CD14-positive monocyte (primary cell): ENCODE results near the gene KCNS3. TPM values are rescaled to one million over a fixed set of nuclear protein-coding genes. Genes with fewer than 3 reads are reported as not detected.

ENCODE experiments used
- DNase-seq, 3 donors: peaks; one replicate each; pipeline ENCODE4 v3.0.0-alpha.2; 2011 to 2022
- H2AFZ ChIP-seq: 2 replicates; pipeline ENCODE4 v1.6.0; 2012; ENCODE audit warnings: mild to moderate bottlenecking, low read depth, low read length, inconsistent platforms; ENCODE audit not compliant: insufficient read depth, poor library complexity, severe bottlenecking
- H3K27ac ChIP-seq, 2 donors: 1 replicate in 1 of 2; 2 replicates in 1 of 2; pipeline ENCODE4 v1.5.1; 2012 to 2013; ENCODE audit warnings: low read length in 2 of 2, control low read depth in 1 of 2, inconsistent platforms in 1 of 2, low read depth in 1 of 2, mild to moderate bottlenecking in 1 of 2
- H3K27me3 ChIP-seq, 2 donors: one replicate each; pipeline versions ENCODE4 v1.6.0 to v1.6.1; 2011 to 2013; ENCODE audit warnings: low read length in 2 of 2; ENCODE audit not compliant: control insufficient read depth in 2 of 2, insufficient read depth in 2 of 2
- H3K36me3 ChIP-seq, 2 donors: replicated peaks in 1 of 2; 1 replicate in 1 of 2; 2 replicates in 1 of 2; pipeline versions ENCODE4 v1.5.1 to v1.6.1; 2012 to 2013; ENCODE audit warnings: low read length in 2 of 2, control low read depth in 1 of 2, inconsistent platforms in 1 of 2, mild to moderate bottlenecking in 1 of 2; ENCODE audit not compliant: insufficient read depth in 2 of 2, control insufficient read depth in 1 of 2
- H3K4me1 ChIP-seq, 2 donors: 1 replicate in 1 of 2; 2 replicates in 1 of 2; pipeline versions ENCODE4 v1.5.1 to v1.6.1; 2012 to 2013; ENCODE audit warnings: low read length in 2 of 2, control low read depth in 1 of 2, inconsistent platforms in 1 of 2, mild to moderate bottlenecking in 1 of 2, moderate library complexity in 1 of 2; ENCODE audit not compliant: insufficient read depth in 2 of 2, control insufficient read depth in 1 of 2
- H3K4me2 ChIP-seq: replicated peaks from 2 replicates; pipeline ENCODE3; 2012; ENCODE audit warnings: low read length, moderate library complexity, mild to moderate bottlenecking; ENCODE audit not compliant: poor library complexity, severe bottlenecking; ENCODE audit errors: extremely low read depth
- H3K4me3 ChIP-seq, 3 experiments: fragments of 200-600 bp in 1 of 3; sonication (generic) in 1 of 3; replicated peaks in 1 of 3; 1 replicate in 2 of 3; 2 replicates in 1 of 3; pipeline ENCODE4 v1.5.1; 2011 to 2013; ENCODE audit warnings: low read length in 3 of 3, mild to moderate bottlenecking in 3 of 3, control low read depth in 2 of 3, low read depth in 2 of 3, inconsistent platforms in 1 of 3, moderate library complexity in 1 of 3
- H3K79me2 ChIP-seq: 2 replicates; pipeline ENCODE4 v1.6.0; 2012; ENCODE audit warnings: mild to moderate bottlenecking, control low read depth, inconsistent platforms, low read length, moderate library complexity; ENCODE audit not compliant: insufficient read depth
- H3K9ac ChIP-seq: 2 replicates; pipeline ENCODE4 v1.6.0; 2017; ENCODE audit warnings: low read length, mild to moderate bottlenecking; ENCODE audit not compliant: insufficient read depth, poor library complexity, severe bottlenecking
- H3K9me3 ChIP-seq, 2 donors: replicated peaks in 1 of 2; 1 replicate in 1 of 2; 2 replicates in 1 of 2; pipeline versions ENCODE4 v1.5.1 to v1.6.1; 2012 to 2013; ENCODE audit warnings: low read length in 2 of 2, control low read depth in 1 of 2; ENCODE audit not compliant: control insufficient read depth in 1 of 2, insufficient read depth in 1 of 2
- H4K20me1 ChIP-seq: 2 replicates; pipeline ENCODE4 v1.6.0; 2012; ENCODE audit warnings: mild to moderate bottlenecking, low read length, control low read depth, moderate library complexity; ENCODE audit not compliant: insufficient read depth
- H3K27ac Mint-ChIP-seq, 7 donors: one replicate each; pipeline ENCODE4 v1.8.0; 2020; ENCODE audit warnings: mild to moderate bottlenecking in 7 of 7, mixed read lengths in 7 of 7, moderate library complexity in 6 of 7, inconsistent platforms in 2 of 7
- H3K27me3 Mint-ChIP-seq, 3 donors: one replicate each; pipeline ENCODE4 v1.8.0; 2021 to 2022; ENCODE audit warnings: low read depth in 3 of 3, mild to moderate bottlenecking in 3 of 3, mixed read lengths in 3 of 3, moderate library complexity in 3 of 3, inconsistent platforms in 1 of 3
- H3K36me3 Mint-ChIP-seq, 2 donors: one replicate each; pipeline ENCODE4 v1.8.0; 2020; ENCODE audit warnings: mixed read lengths in 2 of 2, inconsistent platforms in 1 of 2, mild to moderate bottlenecking in 1 of 2
- H3K4me1 Mint-ChIP-seq: one replicate; pipeline ENCODE4 v1.8.0; 2020; ENCODE audit warnings: mild to moderate bottlenecking, mixed read lengths
- H3K4me3 Mint-ChIP-seq, 2 donors: one replicate each; pipeline ENCODE4 v1.8.0; 2020; ENCODE audit warnings: mild to moderate bottlenecking in 2 of 2, mixed read lengths in 2 of 2, moderate library complexity in 1 of 2
- H3K9me3 Mint-ChIP-seq, 7 donors: one replicate each; pipeline ENCODE4 v1.8.0; 2020 to 2022; ENCODE audit warnings: mixed read lengths in 7 of 7, mild to moderate bottlenecking in 6 of 7, moderate library complexity in 6 of 7, inconsistent platforms in 2 of 7
- WGBS: methylation state at CpG from one replicate; pipeline ENCODE4 v1.1.5; 2013; ENCODE audit warnings: missing lambda C conversion rate; ENCODE audit not compliant: insufficient coverage; 5-methylcytosine and 5-hydroxymethylcytosine counted together
- intact Hi-C, 2 donors: fragments of 100-400 bp; cut with micrococcal nuclease; formaldehyde crosslinking; loops; one replicate each; pipeline versions ENCODE4 v1.15.0 to v1.15.1; 2023
- polyA plus RNA-seq, 3 donors: library from polyadenylated mRNA; depleted of rRNA in 1 of 3; unstranded in 2 of 3; stranded (reverse) in 1 of 3; fragments of 300-500 nt in 2 of 3; fragments of >200 nt in 1 of 3; fragmentation: Illumina TruSeq in 2 of 3; gene quantifications; 1 replicate in 2 of 3; 2 replicates in 1 of 3; pipeline ENCODE4 v1.2.3, GENCODE V29; 2012 to 2021
- TF ChIP-seq, protein P1 (sequence below): fragments of 200-600 bp; IDR thresholded peaks from one replicate; pipeline ENCODE4 v1.8.0; 2022; ENCODE audit warnings: antibody characterized with exemption, mild to moderate bottlenecking

KCNS3 gene
- polyA plus RNA-seq, 3 donors: not detected

DNA sequence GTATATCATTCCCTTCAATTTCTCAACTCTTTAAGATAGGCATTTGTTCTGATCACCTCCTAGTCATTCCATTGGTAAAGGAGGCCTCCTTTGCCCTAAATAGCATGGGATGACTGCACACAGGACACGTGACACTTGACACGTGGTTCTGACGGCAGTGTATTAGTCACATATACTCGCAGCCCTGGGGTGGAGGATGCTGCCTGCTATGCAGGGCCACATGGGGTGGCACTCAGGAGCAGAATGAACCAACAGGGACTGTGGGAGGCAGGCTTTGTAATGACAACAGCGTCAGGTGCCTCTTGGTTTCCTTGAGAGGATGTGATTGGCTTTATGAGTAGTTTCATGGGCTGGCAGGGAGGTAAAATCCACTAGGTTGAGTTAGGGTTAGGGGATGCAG lies 9.3 kb upstream of the KCNS3 start:
- no peaks in the 10 kb centered on the region for H3K79me2 ChIP-seq
- no peak overlapping the region for H3K4me2 ChIP-seq
- no peaks in the 10 kb centered on the region for H3K9me3 ChIP-seq
- Mint-ChIP-seq H3K27ac (no peak overlapping the region), H3K27me3 (peaks cover 5 to 13% (median 10%) of the 10 kb centered on the region in 3 donors), H3K36me3 (no peaks in the 10 kb centered on the region), H3K4me3 (no peak overlapping the region), H3K4me1 (no peaks in the 10 kb centered on the region), H3K9me3 (no peaks in the 10 kb centered on the region)
- intact Hi-C loops: no loop called here
- no peaks in the 10 kb centered on the region for H3K36me3 ChIP-seq
- no peak overlapping the region for H3K27ac ChIP-seq
- H3K4me3 ChIP-seq: no peak overlapping the region
- no peak for DNase-seq
- 80% methylated on average over 2 of the region's 5 CpGs for WGBS
- no peaks in the 10 kb centered on the region for H3K4me1 ChIP-seq
- no peak overlapping the region for H3K9ac ChIP-seq
- H4K20me1 ChIP-seq: no peaks in the 10 kb centered on the region
- peaks cover 0 to 4% of the 10 kb centered on the region in 2 donors for H3K27me3 ChIP-seq
- TF ChIP-seq, protein P1, sequence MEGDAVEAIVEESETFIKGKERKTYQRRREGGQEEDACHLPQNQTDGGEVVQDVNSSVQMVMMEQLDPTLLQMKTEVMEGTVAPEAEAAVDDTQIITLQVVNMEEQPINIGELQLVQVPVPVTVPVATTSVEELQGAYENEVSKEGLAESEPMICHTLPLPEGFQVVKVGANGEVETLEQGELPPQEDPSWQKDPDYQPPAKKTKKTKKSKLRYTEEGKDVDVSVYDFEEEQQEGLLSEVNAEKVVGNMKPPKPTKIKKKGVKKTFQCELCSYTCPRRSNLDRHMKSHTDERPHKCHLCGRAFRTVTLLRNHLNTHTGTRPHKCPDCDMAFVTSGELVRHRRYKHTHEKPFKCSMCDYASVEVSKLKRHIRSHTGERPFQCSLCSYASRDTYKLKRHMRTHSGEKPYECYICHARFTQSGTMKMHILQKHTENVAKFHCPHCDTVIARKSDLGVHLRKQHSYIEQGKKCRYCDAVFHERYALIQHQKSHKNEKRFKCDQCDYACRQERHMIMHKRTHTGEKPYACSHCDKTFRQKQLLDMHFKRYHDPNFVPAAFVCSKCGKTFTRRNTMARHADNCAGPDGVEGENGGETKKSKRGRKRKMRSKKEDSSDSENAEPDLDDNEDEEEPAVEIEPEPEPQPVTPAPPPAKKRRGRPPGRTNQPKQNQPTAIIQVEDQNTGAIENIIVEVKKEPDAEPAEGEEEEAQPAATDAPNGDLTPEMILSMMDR: no peak
- H2AFZ ChIP-seq: no peak overlapping the region

DNA sequence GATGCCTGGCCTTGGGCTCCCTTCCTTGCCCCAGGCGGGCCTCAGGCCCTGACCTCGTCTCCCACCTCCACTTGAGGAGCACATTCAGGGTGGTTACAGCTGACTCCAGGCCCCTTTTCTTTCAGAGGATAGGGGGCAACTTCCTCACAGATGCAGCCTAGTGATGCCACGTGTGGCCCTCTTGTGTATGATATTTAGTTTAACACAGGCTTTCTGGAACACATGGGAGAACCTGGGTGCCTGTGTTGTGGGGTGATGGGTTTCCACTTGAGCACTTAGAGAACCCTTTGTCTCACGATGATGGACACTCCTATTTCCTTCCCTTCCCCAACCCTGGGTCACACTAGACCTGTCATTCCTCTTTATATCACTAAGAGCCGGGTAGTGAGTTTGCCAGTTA lies 6.8 kb upstream of the KCNS3 start:
- H3K9me3 ChIP-seq: no peaks in the 10 kb centered on the region
- H4K20me1 ChIP-seq: no peaks in the 10 kb centered on the region
- no peak overlapping the region for H3K27ac ChIP-seq
- Mint-ChIP-seq H3K4me3 (no peak overlapping the region), H3K27me3 (peaks cover 19 to 32% (median 24%) of the 10 kb centered on the region in 3 donors), H3K27ac (no peak overlapping the region), H3K4me1 (no peaks in the 10 kb centered on the region), H3K9me3 (peaks cover 0 to 5% (median 0%) of the 10 kb centered on the region in 7 donors), H3K36me3 (no peaks in the 10 kb centered on the region)
- WGBS: 100% methylated on average over 2 of the region's 5 CpGs
- DNase-seq: no peak
- intact Hi-C loops: no loop called here
- peaks cover 14 to 17% of the 10 kb centered on the region in 2 donors for H3K27me3 ChIP-seq
- no peak overlapping the region for H2AFZ ChIP-seq
- no peaks in the 10 kb centered on the region for H3K79me2 ChIP-seq
- TF ChIP-seq, protein P1: no peak
- no peak overlapping the region for H3K9ac ChIP-seq
- H3K36me3 ChIP-seq: no peaks in the 10 kb centered on the region
- no peak overlapping the region for H3K4me3 ChIP-seq
- H3K4me1 ChIP-seq: no peaks in the 10 kb centered on the region
- H3K4me2 ChIP-seq: no peak overlapping the region
